Left lung (tissue), 10 donors: ENCODE measurements around the gene SLX9. TPM values are rescaled to one million over a fixed set of nuclear protein-coding genes. Genes with fewer than 3 reads are reported as not detected.

Experiments used
- ATAC-seq: fragments of 200-7000 bp; cut with Tn5 transposase; one replicate; pipeline ENCODE4 v1.9.1; 2020; ENCODE audit warnings: moderate library complexity
- DNase-seq, 4 donors: peaks; one replicate each; pipeline ENCODE4 v3.0.0-alpha.2; 2013 to 2020
- H3K27ac ChIP-seq, 2 donors: fragments of 200-600 bp; sonication (generic) in 1 of 2; one replicate each; pipeline versions ENCODE4 v1.5.0 to v1.8.0; 2020 to 2021
- H3K27me3 ChIP-seq, 2 donors: fragments of 200-600 bp; sonication (generic) in 1 of 2; one replicate each; pipeline versions ENCODE4 v1.5.0 to v1.8.0; 2020 to 2021
- H3K36me3 ChIP-seq, 2 donors: fragments of 200-600 bp; sonication (generic) in 1 of 2; one replicate each; pipeline versions ENCODE4 v1.5.0 to v1.8.0; 2020 to 2021
- H3K4me1 ChIP-seq, 2 donors: fragments of 200-600 bp; one replicate each; pipeline ENCODE4 v1.8.0; 2021
- H3K4me3 ChIP-seq, 2 donors: fragments of 200-600 bp; sonication (generic) in 1 of 2; one replicate each; pipeline versions ENCODE4 v1.5.0 to v1.8.0; 2020 to 2021; ENCODE audit warnings: mild to moderate bottlenecking in 1 of 2
- H3K9me3 ChIP-seq, 2 donors: fragments of 200-600 bp; sonication (generic) in 1 of 2; one replicate each; pipeline versions ENCODE4 v1.5.0 to v1.8.0; 2020 to 2021
- CTCF ChIP-seq, 2 donors: fragments of 200-600 bp; sonication (generic) in 1 of 2; IDR thresholded peaks; one replicate each; pipeline versions ENCODE4 v1.5.0 to v1.8.0; 2021; ENCODE audit warnings: antibody characterized with exemption in 2 of 2
- intact Hi-C, 2 donors: fragments of 100-400 bp; cut with DNase I; formaldehyde crosslinking; loops; one replicate each; pipeline versions ENCODE4 v1.11.2 to v1.14.2; 2022
- polyA plus RNA-seq, 6 donors: library from polyadenylated mRNA; unstranded; fragments of 120-200 nt; gene quantifications; one replicate each; pipeline ENCODE4 v1.2.1, GENCODE V29; 2013; ENCODE audit not compliant: insufficient read length in 6 of 6
- total RNA-seq, 2 donors: library from RNA; stranded (reverse); fragmentation: NEBNext Ultra II Directional; extraction: Animal tissue kit (Norgen Biotek cat#: 25700); gene quantifications; one replicate each; pipeline ENCODE4 v1.2.1, GENCODE V29; 2021
- donor health status: DM: no; HTN: yes; CAD: no.
- donor health status: DM: no; HTN: no; CAD: no.

SLX9 gene
- total and polyA plus RNA-seq, 8 donors, result 11.5 to 29.6 (median 16.2) TPM

- Histone ChIP-seq H3K4me3 (no peak overlapping the region), H3K9me3 (no peaks in the 10 kb centered on the region), H3K36me3 (peaks cover 0 to 22% of the 10 kb centered on the region in 2 donors), H3K4me1 (peaks cover 0 to 3% of the 10 kb centered on the region in 2 donors), H3K27me3 (no peaks in the 10 kb centered on the region), H3K27ac (no peak overlapping the region)
- intact Hi-C loops, result no loop called here
- TF ChIP-seq CTCF (IDR thresholded peaks at IDR 0.05), result no peak
- DNase-seq (peak in 1 of 4 donors; percentile 76), ATAC-seq (no peak)
Measured at GRCh38 chr21:44980562-44981489, 41.0 kb downstream of the SLX9 start.

- no peaks in the 10 kb centered on the region for H3K27me3 ChIP-seq
- ATAC-seq, result peak; percentile 48
- no peak overlapping the region for H3K27ac ChIP-seq
- intact Hi-C loops, result no loop called here
- no peak overlapping the region for H3K4me3 ChIP-seq
- H3K9me3 ChIP-seq, result no peaks in the 10 kb centered on the region
- H3K36me3 ChIP-seq, result peaks cover 0 to 3% of the 10 kb centered on the region in 2 donors
- TF ChIP-seq CTCF (IDR thresholded peaks at IDR 0.05), result no peak
- peaks cover 0 to 3% of the 10 kb centered on the region in 2 donors for H3K4me1 ChIP-seq
- DNase-seq, result peak in 3 of 4 donors; percentile 36 to 77 (median 66)
Measured at GRCh38 chr21:44982558-44983250, 42.9 kb downstream of the SLX9 start.

- H3K4me3 ChIP-seq, result no peak overlapping the region
- intact Hi-C loops, result no loop called here
- no peak for TF ChIP-seq CTCF (IDR thresholded peaks at IDR 0.05)
- DNase-seq (peak in 1 of 4 donors; percentile 58), ATAC-seq (no peak)
- H3K36me3 ChIP-seq, result no peaks in the 10 kb centered on the region
- H3K4me1 ChIP-seq, result peaks cover 0 to 3% of the 10 kb centered on the region in 2 donors
- no peak overlapping the region for H3K27ac ChIP-seq
- H3K27me3 ChIP-seq, result no peaks in the 10 kb centered on the region
- no peaks in the 10 kb centered on the region for H3K9me3 ChIP-seq
Measured at GRCh38 chr21:44983421-44984206, 43.8 kb downstream of the SLX9 start.

- Histone ChIP-seq H3K9me3 (no peaks in the 10 kb centered on the region), H3K4me3 (no peak overlapping the region), H3K27ac (no peak overlapping the region), H3K4me1 (peaks cover 0 to 3% of the 10 kb centered on the region in 2 donors), H3K36me3 (no peaks in the 10 kb centered on the region), H3K27me3 (no peaks in the 10 kb centered on the region)
- no peak for TF ChIP-seq CTCF (IDR thresholded peaks at IDR 0.05)
- intact Hi-C loops, result no loop called here
- ATAC-seq, result no peak
- peak in 1 of 4 donors; percentile 25 for DNase-seq
Measured at GRCh38 chr21:44984428-44984791, 44.6 kb downstream of the SLX9 start.
